Measurements from ENCODE around the gene BEND3. TPM values are rescaled to one million over a fixed set of nuclear protein-coding genes. Genes with fewer than 3 reads are reported as not detected.
"Not testable (repeated sequence)": the region's sequence is repeated elsewhere in the genome, so short reads cannot be mapped to it uniquely, and the experiment has no call there.

BEND3 gene
- total RNA-seq, 3 donors from 2014 or later (not counting 1 experiment from before 2014, with no cell fraction given) = 1.3 to 1.6 (median 1.3) TPM

DNA sequence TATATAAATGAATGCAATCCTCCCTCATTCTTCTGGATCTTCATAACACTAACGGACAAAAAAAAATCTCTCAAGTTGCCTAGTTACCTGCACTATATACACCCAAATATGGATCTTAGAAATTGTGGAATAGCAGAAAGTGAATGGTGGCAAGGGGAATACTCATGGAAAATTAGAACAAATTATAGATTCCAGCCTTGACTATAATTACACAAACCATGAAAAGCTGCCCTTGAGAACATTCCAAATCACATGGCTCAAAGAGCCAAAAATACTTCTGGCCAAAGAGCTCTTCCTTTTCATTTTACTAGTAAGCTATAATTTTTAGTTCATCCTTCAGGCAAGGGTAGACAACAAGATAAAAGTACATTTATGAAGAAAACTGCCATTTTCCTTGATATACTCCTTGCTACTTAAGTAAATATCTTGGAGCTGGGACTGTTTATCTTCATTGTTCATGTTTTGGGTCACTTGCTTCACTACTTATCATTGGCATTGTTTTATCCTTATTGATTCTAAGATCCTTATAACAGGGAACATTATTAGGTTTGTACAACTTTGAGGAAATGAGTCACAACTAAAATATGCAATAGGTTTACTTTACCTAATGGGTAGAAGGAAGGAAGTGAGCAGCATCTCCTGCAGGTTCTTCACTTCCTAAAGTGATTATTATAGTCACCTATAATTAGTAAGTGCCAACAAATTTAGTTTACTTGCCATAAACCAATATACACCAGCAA, 93.7 kb downstream of the BEND3 start:
- Histone ChIP-seq H3K27ac (ENCODE audit: low read length) (no peak overlapping the region), H3K4me3 (ENCODE audit: low read length) (no peak overlapping the region), H3K9me3 (ENCODE audit: control insufficient read depth, insufficient read depth, low read length) (no peaks in the 10 kb centered on the region), H3K27me3 (ENCODE audit: control insufficient read depth, insufficient read depth, low read length) (no peaks in the 10 kb centered on the region), H3K36me3 (ENCODE audit: control insufficient read depth, insufficient read depth, low read length) (no peaks in the 10 kb centered on the region), H3K4me1 (ENCODE audit: control insufficient read depth, insufficient read depth, low read length) (no peaks in the 10 kb centered on the region)
- intact Hi-C loops (cut with micrococcal nuclease) = loop anchor here (10.0 kb wide), 1 partner anchor 443 kb away; no protein-coding TSS in a partner anchor
- Mint-ChIP-seq H3K36me3 (no peaks in the 10 kb centered on the region), H3K9me3 (no peaks in the 10 kb centered on the region), H3K4me3 (no peak overlapping the region), H3K4me1 (no peaks in the 10 kb centered on the region), H3K27me3 (ENCODE audit: low read depth in 2 of 2) (no peaks in the 10 kb centered on the region), H3K27ac (no peak overlapping the region)
- no peak for ATAC-seq
- no peak for DNase-seq
- TF ChIP-seq, protein P1, sequence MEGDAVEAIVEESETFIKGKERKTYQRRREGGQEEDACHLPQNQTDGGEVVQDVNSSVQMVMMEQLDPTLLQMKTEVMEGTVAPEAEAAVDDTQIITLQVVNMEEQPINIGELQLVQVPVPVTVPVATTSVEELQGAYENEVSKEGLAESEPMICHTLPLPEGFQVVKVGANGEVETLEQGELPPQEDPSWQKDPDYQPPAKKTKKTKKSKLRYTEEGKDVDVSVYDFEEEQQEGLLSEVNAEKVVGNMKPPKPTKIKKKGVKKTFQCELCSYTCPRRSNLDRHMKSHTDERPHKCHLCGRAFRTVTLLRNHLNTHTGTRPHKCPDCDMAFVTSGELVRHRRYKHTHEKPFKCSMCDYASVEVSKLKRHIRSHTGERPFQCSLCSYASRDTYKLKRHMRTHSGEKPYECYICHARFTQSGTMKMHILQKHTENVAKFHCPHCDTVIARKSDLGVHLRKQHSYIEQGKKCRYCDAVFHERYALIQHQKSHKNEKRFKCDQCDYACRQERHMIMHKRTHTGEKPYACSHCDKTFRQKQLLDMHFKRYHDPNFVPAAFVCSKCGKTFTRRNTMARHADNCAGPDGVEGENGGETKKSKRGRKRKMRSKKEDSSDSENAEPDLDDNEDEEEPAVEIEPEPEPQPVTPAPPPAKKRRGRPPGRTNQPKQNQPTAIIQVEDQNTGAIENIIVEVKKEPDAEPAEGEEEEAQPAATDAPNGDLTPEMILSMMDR (IDR thresholded peaks at IDR 0.05) = no peak
- no CpG with 5 or more reads among the region's 1 CpG for WGBS (ENCODE audit: insufficient coverage)

DNA sequence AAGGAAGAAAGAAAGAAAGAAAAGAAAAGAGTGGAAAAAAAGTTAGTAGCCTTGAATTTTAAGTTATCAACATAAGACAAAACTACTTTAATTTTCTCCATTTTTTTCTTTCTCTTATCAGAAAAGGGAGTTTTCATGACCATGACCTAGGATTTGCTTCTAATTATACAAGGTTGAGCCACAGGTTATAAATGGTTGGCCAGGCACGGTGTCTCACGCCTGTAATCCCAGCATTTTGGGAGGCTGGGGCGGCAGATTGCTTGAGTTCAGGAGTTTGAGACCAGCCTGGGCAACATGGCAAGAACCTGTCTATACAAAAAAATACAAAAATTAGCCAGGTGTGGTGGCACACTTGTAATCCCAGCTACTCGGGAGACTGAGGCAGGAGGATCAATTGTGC, 95.1 kb downstream of the BEND3 start:
- WGBS (ENCODE audit: insufficient coverage) = 95% methylated on average over 4 of the region's 4 CpGs
- TF ChIP-seq, protein P1 (IDR thresholded peaks at IDR 0.05) = no peak
- Histone ChIP-seq H3K9me3 (ENCODE audit: control insufficient read depth, insufficient read depth, low read length) (no peaks in the 10 kb centered on the region), H3K4me1 (ENCODE audit: control insufficient read depth, insufficient read depth, low read length) (no peaks in the 10 kb centered on the region), H3K4me3 (ENCODE audit: low read length) (no peak overlapping the region), H3K27me3 (ENCODE audit: control insufficient read depth, insufficient read depth, low read length) (no peaks in the 10 kb centered on the region), H3K36me3 (ENCODE audit: control insufficient read depth, insufficient read depth, low read length) (no peaks in the 10 kb centered on the region), H3K27ac (ENCODE audit: low read length) (no peak overlapping the region)
- Mint-ChIP-seq H3K4me3 (no peak overlapping the region), H3K4me1 (no peaks in the 10 kb centered on the region), H3K27me3 (ENCODE audit: low read depth in 2 of 2) (no peaks in the 10 kb centered on the region), H3K9me3 (no peaks in the 10 kb centered on the region), H3K36me3 (no peaks in the 10 kb centered on the region), H3K27ac (no peak overlapping the region)
- no peak for ATAC-seq
- no peak for DNase-seq
- intact Hi-C loops (cut with micrococcal nuclease) = loop anchor here (10.0 kb wide), 1 partner anchor 445 kb away; no protein-coding TSS in a partner anchor

DNA sequence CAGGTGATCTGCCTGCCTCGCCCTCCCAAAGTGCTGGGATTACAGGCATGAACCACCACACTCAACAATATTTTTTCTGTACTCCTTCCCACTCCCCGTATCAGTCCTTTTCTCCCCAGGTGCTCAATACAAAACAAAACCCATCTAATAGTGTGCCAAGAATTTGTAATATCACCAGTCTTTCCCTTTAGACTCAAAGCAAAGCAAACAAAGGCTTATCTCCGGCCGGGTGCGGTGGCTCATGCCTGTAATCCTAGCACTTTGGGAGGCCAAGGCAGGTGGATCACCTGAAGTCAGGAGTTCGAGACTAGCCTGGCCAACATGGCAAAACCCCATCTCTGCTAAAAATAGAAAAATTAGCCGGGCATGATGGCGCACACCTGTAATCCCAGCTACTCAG, 95.7 kb downstream of the BEND3 start:
- WGBS (ENCODE audit: insufficient coverage) = 88% methylated on average over 8 of the region's 8 CpGs
- not testable (repeated sequence) for H3K4me1 Mint-ChIP-seq
- intact Hi-C loops (cut with micrococcal nuclease) = loop anchor here (10.0 kb wide), 1 partner anchor 445 kb away; no protein-coding TSS in a partner anchor

DNA sequence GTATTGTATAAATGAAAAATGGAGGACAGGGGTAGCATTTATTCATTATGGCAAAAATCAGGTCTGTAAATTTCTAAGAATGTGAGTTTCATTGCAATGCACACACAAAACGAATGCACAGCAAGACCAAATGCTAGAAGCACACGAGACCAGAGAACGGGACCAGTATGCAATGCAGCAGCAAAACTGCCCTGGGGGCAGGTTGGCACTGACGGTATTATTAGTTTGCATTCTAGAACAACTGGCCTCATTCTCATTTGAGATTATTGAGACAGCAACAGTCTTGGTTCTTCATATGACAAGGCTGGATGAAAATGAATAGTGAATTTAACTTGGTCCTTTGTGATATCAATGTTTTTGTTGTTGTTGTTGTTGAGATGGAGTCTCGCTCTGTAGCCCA, 96.3 kb downstream of the BEND3 start:
- Mint-ChIP-seq H3K4me1 (no peaks in the 10 kb centered on the region), H3K9me3 (no peaks in the 10 kb centered on the region), H3K4me3 (no peak overlapping the region), H3K27me3 (ENCODE audit: low read depth in 2 of 2) (peaks cover 0 to 4% of the 10 kb centered on the region in 2 donors), H3K36me3 (no peaks in the 10 kb centered on the region), H3K27ac (no peak overlapping the region)
- Histone ChIP-seq H3K27me3 (ENCODE audit: control insufficient read depth, insufficient read depth, low read length) (no peaks in the 10 kb centered on the region), H3K4me3 (ENCODE audit: low read length) (no peak overlapping the region), H3K4me1 (ENCODE audit: control insufficient read depth, insufficient read depth, low read length) (no peaks in the 10 kb centered on the region), H3K9me3 (ENCODE audit: control insufficient read depth, insufficient read depth, low read length) (no peaks in the 10 kb centered on the region), H3K36me3 (ENCODE audit: control insufficient read depth, insufficient read depth, low read length) (no peaks in the 10 kb centered on the region), H3K27ac (ENCODE audit: low read length) (no peak overlapping the region)
- no peak for ATAC-seq
- TF ChIP-seq, protein P1 (IDR thresholded peaks at IDR 0.05) = no peak
- 97% methylated on average over 5 of the region's 5 CpGs for WGBS (ENCODE audit: insufficient coverage)
- intact Hi-C loops (cut with micrococcal nuclease) = no loop called here
- no peak for DNase-seq

More for the DNA sequence above, 95.7 kb downstream of the BEND3 start:
- DNase-seq; H3K4me1 ChIP-seq (ENCODE audit: control insufficient read depth, insufficient read depth, low read length); H3K9me3 Mint-ChIP-seq; H3K36me3 ChIP-seq (ENCODE audit: control insufficient read depth, insufficient read depth, low read length); H3K9me3 ChIP-seq (ENCODE audit: control insufficient read depth, insufficient read depth, low read length); H3K27me3 ChIP-seq (ENCODE audit: control insufficient read depth, insufficient read depth, low read length); ATAC-seq; H3K27me3 Mint-ChIP-seq (ENCODE audit: low read depth in 2 of 2); H3K4me3 Mint-ChIP-seq; H3K27ac Mint-ChIP-seq; H3K27ac ChIP-seq (ENCODE audit: low read length); H3K36me3 Mint-ChIP-seq; H3K4me3 ChIP-seq (ENCODE audit: low read length): not testable (repeated sequence)

Other genes starting within 250 kb of the BEND3 start
- gene CD24, start 140.8 kb downstream of the BEND3 start, total RNA-seq = 1 to 10 TPM in 2 of 3 donors, under 1 TPM in 1; 0.77 to 1.4 (median 1.2) TPM
- 10 to 100 TPM in 2 of 3 donors, 1 to 10 TPM in 1; 9.4 to 15.3 (median 10.9) TPM for gene MTRES1, start 87.3 kb downstream of the BEND3 start, total RNA-seq

Data from natural killer cell (primary cell).